PC-9 (cell line): Measurements from ENCODE around the gene XRCC6.

Experiments
- CTCF ChIP-seq: fragments of 200-600 bp; sonication (generic); conservative IDR thresholded peaks from 2 replicates; pipeline ENCODE4 v1.6.1; 2017; ENCODE audit warnings: mixed run types, antibody characterized with exemption, mild to moderate bottlenecking, moderate library complexity
- EZH2 ChIP-seq: fragments of 200-600 bp; sonication (generic); IDR thresholded peaks from 2 replicates; pipeline ENCODE4 v1.8.0; 2017; ENCODE audit warnings: antibody characterized with exemption, low read depth

- TF ChIP-seq CTCF (no peak), EZH2 (no peak)
Observed at GRCh38 chr22:41648432-41648831, 27.3 kb downstream of the XRCC6 start.
